A172 (cell line): ENCODE data around the gene CREBBP. TPM values are rescaled to one million over a fixed set of nuclear protein-coding genes. Genes with fewer than 3 reads are reported as not detected.

ENCODE experiments used
- DNase-seq: peaks from one replicate; pipeline ENCODE4 v3.0.0-alpha.2; 2015; ENCODE audit warnings: low spot score
- total RNA-seq: library from RNA; depleted of rRNA; stranded (reverse); fragments of >200 nt; shearing (Covaris generic); gene quantifications from 2 replicates; pipeline ENCODE4 v1.2.3, GENCODE V29; 2014

Gene CREBBP
- total RNA-seq, 1 experiment from 2014 or later, result 11.2 TPM

DNA sequence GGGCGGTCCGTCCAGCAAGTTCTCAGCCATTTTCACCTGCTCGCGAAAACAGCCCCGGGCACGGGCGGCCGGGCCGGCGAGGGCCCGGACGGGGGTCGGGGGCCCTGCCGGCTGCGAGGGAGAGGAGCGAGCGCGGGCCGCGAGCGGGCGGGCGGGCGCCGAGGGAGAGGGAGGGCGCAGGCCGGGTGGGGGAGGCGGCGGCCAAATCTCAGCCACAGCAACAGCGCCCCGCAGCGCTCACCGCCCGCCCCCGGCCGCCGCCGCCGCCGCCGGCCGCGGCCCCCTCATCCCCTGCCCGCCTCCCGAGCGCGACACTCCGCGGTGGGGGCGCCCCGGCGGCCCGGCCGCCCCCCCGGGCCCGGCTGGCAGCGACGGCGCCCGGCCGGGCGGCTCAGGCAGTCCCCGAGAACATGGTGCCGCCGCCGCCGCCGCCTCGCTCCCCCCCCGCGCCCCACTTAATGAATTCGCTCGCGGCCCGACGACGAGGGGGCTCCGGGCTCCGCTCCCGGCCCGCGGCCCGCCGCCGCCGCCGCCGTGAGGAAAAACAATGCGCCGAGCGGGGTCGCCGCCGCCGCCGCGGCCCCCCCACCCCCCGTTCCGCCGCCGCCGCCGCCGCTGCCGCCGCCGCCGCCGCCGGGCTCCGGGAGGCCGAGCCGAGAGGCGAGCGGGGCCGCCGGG lies 487 bp downstream of the CREBBP start:
- DNase-seq, result peak; percentile 26

DNA sequence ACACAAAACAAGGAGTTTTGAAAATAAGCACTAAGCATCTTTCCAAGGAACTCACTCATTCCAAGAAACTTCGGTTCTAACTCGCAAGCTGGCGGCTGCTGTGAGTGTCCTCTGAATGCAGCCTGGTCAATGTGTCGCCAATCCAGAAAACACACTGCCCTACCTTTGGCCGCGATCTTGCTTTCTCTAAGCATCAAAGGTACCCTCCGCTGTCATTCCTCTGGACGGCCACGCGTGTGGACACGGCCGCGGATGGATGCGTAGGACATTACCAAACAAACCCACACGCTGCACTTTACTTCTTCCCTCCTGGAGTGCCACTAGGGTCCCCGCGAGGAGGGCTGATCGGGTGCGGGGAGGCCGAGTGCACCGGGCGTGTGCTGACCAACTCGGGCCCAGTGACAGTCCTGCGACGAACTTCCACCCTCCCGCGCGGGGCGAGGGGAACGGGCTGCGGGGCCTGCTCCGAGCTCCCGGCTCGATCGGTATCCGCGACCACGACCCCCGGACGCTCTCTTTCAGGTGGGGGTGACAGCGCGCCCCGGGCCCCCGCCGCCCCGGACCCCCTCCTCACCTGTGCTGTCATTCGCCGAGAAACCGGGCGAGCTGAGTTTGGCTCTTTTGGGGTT lies 1.1 kb downstream of the CREBBP start:
- DNase-seq, result peak; percentile 13

DNA sequence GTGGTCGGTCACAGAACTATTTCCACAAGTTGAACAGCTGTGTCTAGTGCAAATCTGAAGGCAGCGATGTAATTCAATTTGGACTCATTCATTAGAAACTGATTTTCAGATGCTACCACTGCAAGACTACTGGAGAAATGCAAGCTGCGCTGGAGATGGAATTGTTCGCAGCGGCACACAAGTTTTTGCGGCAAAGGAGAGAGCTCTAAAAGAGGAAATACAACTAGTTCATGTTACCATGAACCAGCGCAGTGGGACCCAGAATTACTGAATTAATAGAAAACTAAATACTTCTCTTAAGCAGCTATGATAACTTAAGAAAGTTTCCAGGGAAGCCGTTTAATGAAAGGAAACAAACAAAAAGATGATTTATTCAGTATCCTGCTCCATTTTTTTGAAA lies 1.9 kb downstream of the CREBBP start:
- DNase-seq, result no peak

GRCh38 chr16:3876695-3877094 lies 3.8 kb downstream of the CREBBP start:
- DNase-seq, result peak; percentile 14

DNA sequence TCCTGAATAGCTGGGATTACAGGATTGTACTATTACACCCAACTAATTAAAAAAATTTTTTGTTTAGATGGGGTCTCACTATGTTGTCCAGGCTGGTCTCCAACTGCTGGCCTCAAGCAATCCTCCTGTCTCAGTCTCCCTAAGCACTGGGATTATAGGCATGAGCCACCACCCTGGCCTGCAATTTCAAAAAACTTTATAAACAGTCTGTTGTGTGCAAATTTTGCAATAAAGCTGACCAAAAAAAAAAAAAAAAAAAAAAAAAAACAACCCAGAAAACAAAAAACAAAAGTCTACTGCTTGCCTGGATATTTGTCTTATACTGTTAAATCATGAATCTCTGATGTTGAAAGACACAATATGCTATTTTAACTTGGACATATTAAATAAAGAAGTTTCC lies 4.4 kb downstream of the CREBBP start:
- DNase-seq, result no peak

- DNase-seq, result no peak
Measured at GRCh38 chr16:3874794-3875692, 5.5 kb downstream of the CREBBP start.

DNA sequence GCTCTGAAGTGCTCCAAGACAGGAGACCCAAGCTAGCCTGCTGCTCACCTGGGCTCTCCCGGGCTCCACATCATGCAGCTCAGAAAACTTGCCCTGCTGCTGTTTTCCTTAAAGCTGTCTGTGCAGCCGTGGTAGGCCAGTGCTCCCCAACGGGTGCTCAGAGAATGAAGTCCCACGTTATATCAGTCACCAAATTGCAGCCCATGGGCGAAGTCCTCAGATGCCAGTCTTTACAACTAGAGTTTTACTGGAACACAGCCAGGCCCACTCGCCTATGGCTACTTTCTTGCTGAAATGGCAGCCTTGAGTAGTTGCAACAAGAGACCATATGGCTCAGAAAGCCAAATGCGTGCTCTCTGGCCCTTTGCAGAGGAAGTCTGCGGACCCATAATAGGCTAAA lies 6.3 kb downstream of the CREBBP start:
- DNase-seq, result no peak

DNA sequence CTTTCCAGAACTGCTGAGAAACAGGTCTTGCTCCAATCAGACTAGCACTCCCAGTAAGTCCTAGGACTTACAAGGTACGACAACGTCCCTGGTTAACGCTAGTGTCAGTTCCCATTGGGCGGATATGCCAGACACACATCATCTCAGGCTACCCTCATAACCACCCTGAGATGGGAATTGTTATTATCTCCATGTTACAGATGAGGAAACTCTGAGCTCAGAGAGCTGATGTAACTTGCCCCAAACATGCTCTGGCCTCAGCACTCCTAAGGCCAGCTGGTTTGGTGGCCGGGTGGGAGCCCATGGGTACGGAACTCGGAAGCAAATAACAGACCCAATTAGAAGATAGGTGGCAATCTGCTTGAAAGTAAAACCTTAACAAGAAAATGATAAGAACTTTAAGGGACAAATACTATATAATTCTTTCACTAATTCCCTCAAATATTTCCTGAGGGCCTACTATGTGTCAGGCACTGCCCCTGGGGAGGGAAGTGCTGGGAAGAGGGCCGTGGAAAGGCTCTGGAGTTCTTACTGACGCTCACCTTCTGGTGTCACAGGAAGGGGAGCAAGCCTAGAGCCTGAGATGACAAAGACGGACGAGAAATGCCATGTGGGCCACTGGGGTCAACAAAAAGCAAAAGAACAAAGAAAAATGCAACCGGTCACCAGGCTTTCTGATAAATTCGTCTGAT lies 6.9 kb downstream of the CREBBP start:
- no peak for DNase-seq

DNA sequence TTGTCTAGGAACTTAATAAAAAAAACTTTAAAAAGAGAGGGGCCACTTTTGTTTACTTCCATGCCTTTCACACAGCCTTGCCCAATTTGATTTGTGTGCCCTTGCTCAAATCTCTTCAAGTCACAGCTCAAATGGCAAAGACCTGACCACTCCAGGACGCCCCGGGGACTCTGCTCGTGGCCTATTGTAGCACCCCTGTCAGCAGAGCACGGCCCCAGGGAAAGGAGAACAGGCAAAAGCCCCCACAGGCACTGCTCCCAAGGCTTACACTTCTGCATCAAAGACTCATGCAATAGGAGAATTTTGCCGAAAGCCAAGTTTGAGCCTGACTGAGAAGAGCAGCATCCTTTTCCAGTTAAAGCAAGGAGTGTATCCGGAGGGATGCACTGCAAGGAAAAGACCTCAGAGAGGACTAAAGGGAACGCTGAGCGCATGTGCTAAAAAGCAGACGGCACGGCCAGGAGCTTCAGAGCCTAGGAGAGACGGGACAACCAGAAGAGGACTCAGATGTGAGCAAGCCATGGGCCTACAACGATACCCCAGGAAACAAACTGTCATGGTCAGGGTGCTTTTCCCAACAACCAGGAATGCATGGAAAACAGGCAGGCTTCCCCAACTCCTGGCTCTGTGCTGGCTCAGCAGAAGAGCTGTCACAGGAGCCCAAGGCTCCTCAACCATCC lies 8.2 kb downstream of the CREBBP start:
- no peak for DNase-seq

- no peak for DNase-seq
Measured at GRCh38 chr16:3868967-3869366, 11.5 kb downstream of the CREBBP start.

GRCh38 chr16:3868556-3868955 lies 12.0 kb downstream of the CREBBP start:
- no peak for DNase-seq

- DNase-seq, result no peak
Measured at GRCh38 chr16:3866703-3867431, 13.6 kb downstream of the CREBBP start.

DNA sequence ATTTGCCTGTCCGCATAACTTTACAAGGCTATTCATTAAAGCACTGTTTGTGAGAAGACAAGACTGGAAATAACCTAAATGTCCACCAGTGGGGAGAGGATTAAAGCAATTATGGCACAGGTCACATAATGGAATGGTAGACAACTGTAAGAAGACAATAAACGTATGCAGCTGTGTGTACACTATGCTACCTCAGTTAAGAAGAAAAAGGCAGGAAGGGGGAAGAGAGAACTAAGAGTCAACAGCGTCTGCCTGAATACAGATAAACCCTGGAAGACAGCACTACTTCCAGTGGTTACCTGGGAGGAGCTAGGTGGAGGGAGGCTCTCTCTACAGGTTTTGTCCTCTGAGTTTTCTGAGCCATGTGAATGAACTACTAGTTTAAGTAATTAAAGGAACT lies 15.3 kb downstream of the CREBBP start:
- DNase-seq, result no peak

GRCh38 chr16:3864562-3864961 lies 16.0 kb downstream of the CREBBP start:
- DNase-seq, result no peak

GRCh38 chr16:3863587-3863986 lies 16.9 kb downstream of the CREBBP start:
- DNase-seq, result no peak

DNA sequence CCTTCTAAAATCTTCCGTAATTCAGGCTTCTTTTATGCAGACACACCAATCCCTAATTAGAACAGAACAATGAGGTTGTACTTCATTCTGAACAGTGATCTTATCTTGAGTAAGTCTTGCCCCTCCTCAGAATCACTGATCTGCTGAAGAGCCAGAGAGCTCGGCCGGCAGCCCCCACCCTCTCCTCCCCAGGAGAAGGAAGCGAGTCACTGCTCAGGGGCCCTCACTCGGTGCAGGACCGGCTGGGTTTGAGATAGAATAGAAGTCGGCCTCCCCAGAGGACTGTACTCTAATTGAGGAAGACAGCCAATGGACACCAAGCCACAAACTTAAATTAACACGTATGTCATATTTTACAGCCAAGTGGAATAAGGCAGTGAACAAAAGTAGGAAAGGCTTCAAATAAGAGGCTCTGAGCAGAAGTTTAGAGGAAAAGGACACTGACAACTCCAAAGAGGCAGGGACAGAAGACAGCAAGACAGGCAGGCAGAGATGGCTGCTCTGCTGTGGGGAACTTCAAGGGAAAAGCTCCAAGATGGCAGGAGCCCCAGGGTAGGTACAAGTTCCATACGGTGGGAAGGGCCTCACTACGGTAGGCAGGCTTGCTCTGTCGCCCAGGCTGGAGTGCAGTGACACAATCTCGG lies 18.6 kb downstream of the CREBBP start:
- peak; percentile 48 for DNase-seq

- DNase-seq, result no peak
Measured at GRCh38 chr16:3859889-3860288, 20.6 kb downstream of the CREBBP start.

DNA sequence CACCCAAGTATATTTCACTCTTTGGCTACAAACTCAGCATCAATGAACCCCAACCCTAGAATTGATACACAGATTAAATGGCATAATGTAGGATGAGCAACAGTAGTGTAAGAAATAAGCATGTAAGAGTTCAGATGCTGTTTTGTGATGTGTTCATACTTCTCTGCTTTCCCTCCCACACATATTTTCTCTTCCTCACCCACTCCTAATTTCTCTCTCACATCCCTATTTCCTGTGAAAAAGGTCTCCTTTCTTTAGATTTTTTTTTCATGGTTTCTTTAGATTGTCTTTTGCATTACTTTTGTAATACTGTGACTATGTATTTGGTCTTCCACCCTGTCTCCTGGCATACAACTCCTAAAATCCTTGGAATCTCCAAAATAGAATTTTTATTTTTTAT lies 21.7 kb downstream of the CREBBP start:
- DNase-seq, result no peak

DNA sequence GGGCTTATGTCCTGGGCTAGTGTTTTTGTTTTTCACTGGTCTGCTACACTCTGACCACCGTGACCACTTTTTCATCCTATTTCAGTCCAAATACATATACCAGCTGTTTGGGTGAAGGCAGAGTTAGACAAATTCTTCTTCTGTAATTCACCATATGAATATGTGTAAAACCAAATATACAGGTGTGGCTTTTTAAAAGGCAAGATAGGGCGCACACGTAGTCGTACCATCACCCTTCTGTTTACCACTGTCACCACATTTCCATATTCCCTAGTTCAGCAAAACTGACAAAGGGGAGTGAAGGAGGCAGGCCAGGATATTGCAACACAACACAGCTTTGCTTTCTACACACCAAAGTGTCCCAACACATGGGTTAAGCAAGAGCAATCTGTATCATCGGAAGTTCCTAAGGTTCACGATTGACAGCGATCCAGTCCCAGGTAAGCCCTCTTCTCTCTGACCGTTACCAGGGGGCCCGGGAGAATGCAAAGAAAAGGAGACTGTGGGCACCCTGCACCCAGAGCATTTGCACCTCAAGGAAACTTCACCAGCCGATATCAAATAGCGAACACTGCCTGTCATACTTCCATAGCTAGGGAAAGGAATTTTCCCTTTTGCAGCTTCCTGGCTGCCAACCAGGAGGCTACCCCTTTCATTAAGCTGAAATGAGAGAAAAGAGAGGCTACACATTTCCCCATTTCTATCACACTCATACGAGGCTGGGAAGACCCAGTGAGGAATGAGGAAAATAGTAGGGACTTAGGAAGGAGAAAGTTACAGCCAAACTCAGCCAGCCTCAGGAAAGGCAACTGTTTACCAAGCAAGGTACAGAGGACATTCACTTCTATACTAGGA lies 23.1 kb downstream of the CREBBP start:
- DNase-seq, result no peak
